Neural progenitor cell (in vitro differentiated cells): Measurements from ENCODE around the gene R3HDM2.
"Not testable (repeated sequence)": the region's sequence is repeated elsewhere in the genome, so short reads cannot be mapped to it uniquely, and the experiment has no call there.

Experiments
- EZH2 ChIP-seq: fragments of 200-600 bp; sonication (generic); IDR thresholded peaks from 2 replicates; pipeline ENCODE4 v1.6.1; 2017; ENCODE audit warnings: antibody characterized with exemption, mild to moderate bottlenecking, moderate library complexity
- EZH2phosphoT487 ChIP-seq: fragments of 200-600 bp; sonication (generic); IDR thresholded peaks from 2 replicates; pipeline ENCODE4 v1.6.1; 2017; ENCODE audit warnings: antibody characterized with exemption
- TF ChIP-seq, protein P1 (sequence below): fragments of 200-600 bp; sonication (generic); IDR thresholded peaks from 2 replicates; pipeline ENCODE4 v1.5.1; 2017; ENCODE audit warnings: antibody characterized with exemption, mild to moderate bottlenecking

GRCh38 chr12:57312287-57312686, 118.6 kb downstream of the R3HDM2 start:
- TF ChIP-seq EZH2, EZH2phosphoT487: not testable (repeated sequence)
- TF ChIP-seq, protein P1, sequence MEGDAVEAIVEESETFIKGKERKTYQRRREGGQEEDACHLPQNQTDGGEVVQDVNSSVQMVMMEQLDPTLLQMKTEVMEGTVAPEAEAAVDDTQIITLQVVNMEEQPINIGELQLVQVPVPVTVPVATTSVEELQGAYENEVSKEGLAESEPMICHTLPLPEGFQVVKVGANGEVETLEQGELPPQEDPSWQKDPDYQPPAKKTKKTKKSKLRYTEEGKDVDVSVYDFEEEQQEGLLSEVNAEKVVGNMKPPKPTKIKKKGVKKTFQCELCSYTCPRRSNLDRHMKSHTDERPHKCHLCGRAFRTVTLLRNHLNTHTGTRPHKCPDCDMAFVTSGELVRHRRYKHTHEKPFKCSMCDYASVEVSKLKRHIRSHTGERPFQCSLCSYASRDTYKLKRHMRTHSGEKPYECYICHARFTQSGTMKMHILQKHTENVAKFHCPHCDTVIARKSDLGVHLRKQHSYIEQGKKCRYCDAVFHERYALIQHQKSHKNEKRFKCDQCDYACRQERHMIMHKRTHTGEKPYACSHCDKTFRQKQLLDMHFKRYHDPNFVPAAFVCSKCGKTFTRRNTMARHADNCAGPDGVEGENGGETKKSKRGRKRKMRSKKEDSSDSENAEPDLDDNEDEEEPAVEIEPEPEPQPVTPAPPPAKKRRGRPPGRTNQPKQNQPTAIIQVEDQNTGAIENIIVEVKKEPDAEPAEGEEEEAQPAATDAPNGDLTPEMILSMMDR, result not testable (repeated sequence)
